Activated T-helper 17 cell treated with anti-CD3 and anti-CD28 coated beads, Interleukin-2, amount 50 U/mL, for 72 hours (primary cell): ENCODE measurements around the gene PLPP6. TPM values are rescaled to one million over a fixed set of nuclear protein-coding genes. Genes with fewer than 3 reads are reported as not detected.
"Not testable (repeated sequence)": the region's sequence is repeated elsewhere in the genome, so short reads cannot be mapped to it uniquely, and the experiment has no call there.

Source experiments
- ATAC-seq: fragments of 150-1000 bp; cut with Tn5 transposase; replicated peaks from 2 replicates; pipeline ENCODE4 v1.10.0; 2021; ENCODE audit warnings: mild to moderate bottlenecking, moderate library complexity
- H3K27ac Mint-ChIP-seq: one replicate; pipeline ENCODE4 v1.8.0; 2022; ENCODE audit warnings: mixed read lengths
- H3K27me3 Mint-ChIP-seq: one replicate; pipeline ENCODE4 v1.8.0; 2022; ENCODE audit warnings: mixed read lengths
- H3K36me3 Mint-ChIP-seq: one replicate; pipeline ENCODE4 v1.8.0; 2022; ENCODE audit warnings: low read depth, mild to moderate bottlenecking, mixed read lengths
- H3K4me1 Mint-ChIP-seq: one replicate; pipeline ENCODE4 v1.8.0; 2022; ENCODE audit warnings: mixed read lengths
- H3K4me3 Mint-ChIP-seq: one replicate; pipeline ENCODE4 v1.8.0; 2022; ENCODE audit warnings: mild to moderate bottlenecking, mixed read lengths
- H3K9me3 Mint-ChIP-seq: one replicate; pipeline ENCODE4 v1.8.0; 2022; ENCODE audit warnings: mixed read lengths
- total RNA-seq, 2 donors: library from RNA; stranded (reverse); gene quantifications; one replicate each; pipeline ENCODE4 v1.2.3, GENCODE V29; 2022

PLPP6 gene
- total RNA-seq, 2 donors from 2014 or later = 2.8 to 3.8 TPM

- Mint-ChIP-seq H3K36me3 (no peaks in the 10 kb centered on the region), H3K27me3 (peaks cover 10% of the 10 kb centered on the region), H3K27ac (no peak overlapping the region), H3K9me3 (no peaks in the 10 kb centered on the region), H3K4me1 (no peaks in the 10 kb centered on the region), H3K4me3 (no peak overlapping the region)
- ATAC-seq = peak; percentile 52
These were observed 8.0 kb upstream of the PLPP6 start for GRCh38 chr9:4654084-4654483.

GRCh38 chr9:4654538-4654937, 7.6 kb upstream of the PLPP6 start:
- H3K4me1 Mint-ChIP-seq = no peaks in the 10 kb centered on the region
- no peak overlapping the region for H3K27ac Mint-ChIP-seq
- no peaks in the 10 kb centered on the region for H3K36me3 Mint-ChIP-seq
- H3K27me3 Mint-ChIP-seq = peaks cover 10% of the 10 kb centered on the region
- ATAC-seq = no peak
- H3K9me3 Mint-ChIP-seq = no peaks in the 10 kb centered on the region
- no peak overlapping the region for H3K4me3 Mint-ChIP-seq

GRCh38 chr9:4656196-4656595, 5.9 kb upstream of the PLPP6 start:
- H3K4me3 Mint-ChIP-seq, H3K9me3 Mint-ChIP-seq, H3K36me3 Mint-ChIP-seq, H3K27me3 Mint-ChIP-seq, H3K4me1 Mint-ChIP-seq, H3K27ac Mint-ChIP-seq, ATAC-seq: not testable (repeated sequence)

GRCh38 chr9:4656621-4657020, 5.5 kb upstream of the PLPP6 start:
- no peaks in the 10 kb centered on the region for H3K36me3 Mint-ChIP-seq
- no peaks in the 10 kb centered on the region for H3K4me1 Mint-ChIP-seq
- H3K4me3 Mint-ChIP-seq = no peak overlapping the region
- H3K9me3 Mint-ChIP-seq = no peaks in the 10 kb centered on the region
- H3K27me3 Mint-ChIP-seq = no peaks in the 10 kb centered on the region
- H3K27ac Mint-ChIP-seq = no peak overlapping the region
- no peak for ATAC-seq

GRCh38 chr9:4657426-4658159, 4.5 kb upstream of the PLPP6 start:
- no peak overlapping the region for H3K27ac Mint-ChIP-seq
- no peak overlapping the region for H3K4me3 Mint-ChIP-seq
- peaks cover 5% of the 10 kb centered on the region for H3K4me1 Mint-ChIP-seq

GRCh38 chr9:4660665-4661064, 1.4 kb upstream of the PLPP6 start:
- not testable (repeated sequence) for H3K27ac Mint-ChIP-seq, H3K36me3 Mint-ChIP-seq, H3K9me3 Mint-ChIP-seq, H3K27me3 Mint-ChIP-seq, ATAC-seq, H3K4me3 Mint-ChIP-seq
- H3K4me1 Mint-ChIP-seq = peaks cover 23% of the 10 kb centered on the region

More at GRCh38 chr9:4657426-4658159, 4.5 kb upstream of the PLPP6 start:
- Mint-ChIP-seq H3K36me3 (no peaks in the 10 kb centered on the region), H3K9me3 (no peaks in the 10 kb centered on the region), H3K27me3 (no peaks in the 10 kb centered on the region)
- no peak for ATAC-seq

- Mint-ChIP-seq H3K4me3 (peak overlapping the region; percentile 86), H3K36me3 (no peaks in the 10 kb centered on the region), H3K9me3 (no peaks in the 10 kb centered on the region), H3K27ac (peak overlapping the region; percentile 73), H3K27me3 (no peaks in the 10 kb centered on the region), H3K4me1 (peaks cover 28% of the 10 kb centered on the region)
- ATAC-seq = no peak
These were observed 929 bp upstream of the PLPP6 start for GRCh38 chr9:4661165-4661564.

- H3K4me1 Mint-ChIP-seq = peaks cover 32% of the 10 kb centered on the region
- no peak for ATAC-seq
- peak overlapping the region; percentile 86 for H3K4me3 Mint-ChIP-seq
- H3K27me3 Mint-ChIP-seq = no peaks in the 10 kb centered on the region
- no peaks in the 10 kb centered on the region for H3K9me3 Mint-ChIP-seq
- peak overlapping the region; percentile 73 for H3K27ac Mint-ChIP-seq
- H3K36me3 Mint-ChIP-seq = no peaks in the 10 kb centered on the region
These were observed 483 bp upstream of the PLPP6 start for GRCh38 chr9:4661611-4662010.

- Mint-ChIP-seq H3K4me3 (peak overlapping the region; percentile 86), H3K36me3 (no peaks in the 10 kb centered on the region), H3K4me1 (peaks cover 38% of the 10 kb centered on the region), H3K9me3 (no peaks in the 10 kb centered on the region), H3K27me3 (no peaks in the 10 kb centered on the region), H3K27ac (peak overlapping the region; percentile 73)
- no peak for ATAC-seq
These were observed 1.1 kb downstream of the PLPP6 start for GRCh38 chr9:4662989-4663792.

- Mint-ChIP-seq H3K4me1 (peaks cover 42% of the 10 kb centered on the region), H3K27ac (no peak overlapping the region), H3K4me3 (peak overlapping the region; percentile 86)
These were observed 1.9 kb downstream of the PLPP6 start for GRCh38 chr9:4663956-4664355.

GRCh38 chr9:4665357-4665756, 3.3 kb downstream of the PLPP6 start:
- Mint-ChIP-seq H3K36me3 (no peaks in the 10 kb centered on the region), H3K9me3 (no peaks in the 10 kb centered on the region), H3K27me3 (no peaks in the 10 kb centered on the region), H3K4me1 (peaks cover 42% of the 10 kb centered on the region), H3K4me3 (peak overlapping the region; percentile 86), H3K27ac (peak overlapping the region; percentile 79)
- ATAC-seq = no peak

More at GRCh38 chr9:4663956-4664355, 1.9 kb downstream of the PLPP6 start:
- Mint-ChIP-seq H3K27me3 (no peaks in the 10 kb centered on the region), H3K9me3 (no peaks in the 10 kb centered on the region), H3K36me3 (no peaks in the 10 kb centered on the region)
- ATAC-seq = no peak

GRCh38 chr9:4666042-4666699, 4.1 kb downstream of the PLPP6 start, which contains the start of gene SPATA6L:
Gene SPATA6L (minus strand): TSS chr9:4666480. CDS start chr9:4666250, 230 bp downstream.
- Mint-ChIP-seq H3K4me3 (peak within 1 kb of the TSS; percentile 86), H3K4me1 (peaks cover 42% of the 10 kb centered on the region), H3K27me3 (no peaks in the 10 kb centered on the region), H3K9me3 (no peaks in the 10 kb centered on the region), H3K36me3 (no peaks in the 10 kb centered on the region), H3K27ac (peak within 1 kb of the TSS; percentile 79)
- peak; percentile 38 for ATAC-seq

- ATAC-seq = no peak
- H3K4me1 Mint-ChIP-seq = peaks cover 37% of the 10 kb centered on the region
- H3K27me3 Mint-ChIP-seq = no peaks in the 10 kb centered on the region
- H3K9me3 Mint-ChIP-seq = no peaks in the 10 kb centered on the region
- no peak overlapping the region for H3K4me3 Mint-ChIP-seq
- no peak overlapping the region for H3K27ac Mint-ChIP-seq
- no peaks in the 10 kb centered on the region for H3K36me3 Mint-ChIP-seq
These were observed 5.6 kb downstream of the PLPP6 start for GRCh38 chr9:4667681-4668080.

- no peaks in the 10 kb centered on the region for H3K36me3 Mint-ChIP-seq
- H3K4me3 Mint-ChIP-seq = no peak overlapping the region
- no peak overlapping the region for H3K27ac Mint-ChIP-seq
- H3K9me3 Mint-ChIP-seq = no peaks in the 10 kb centered on the region
- no peaks in the 10 kb centered on the region for H3K27me3 Mint-ChIP-seq
- no peak for ATAC-seq
- peaks cover 29% of the 10 kb centered on the region for H3K4me1 Mint-ChIP-seq
These were observed 6.5 kb downstream of the PLPP6 start for GRCh38 chr9:4668604-4669003.
